GM21723 (cell line): Measurements from ENCODE around the gene ELL2.
A peak's percentile ranks its signal among the peaks of the same experiment; 100 is the strongest.

Experiments
- ATAC-seq: cut with Tn5 transposase; IDR thresholded peaks from one replicate; pipeline ENCODE4 v1.9.1; 2021; ENCODE audit warnings: mild to moderate bottlenecking, moderate library complexity; ENCODE audit not compliant: unreplicated experiment

The ELL2 gene

DNA sequence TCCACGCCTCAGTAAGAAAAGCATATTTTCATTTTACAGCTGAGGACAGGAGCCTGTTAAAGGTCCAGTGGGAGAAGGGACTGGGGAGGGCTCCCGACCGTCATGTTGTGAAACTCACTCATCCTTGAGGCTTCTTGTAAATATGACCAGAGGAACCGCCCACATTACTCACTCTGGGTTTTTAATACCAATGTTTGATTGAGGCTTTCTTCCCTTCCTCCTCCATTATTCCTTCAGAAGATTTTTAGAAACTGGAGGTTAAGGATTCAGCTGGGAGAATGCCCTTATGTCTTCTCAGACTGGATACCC lies 77.7 kb downstream of the ELL2 start:
- peak; percentile 49 for ATAC-seq

- peak; percentile 50 for ATAC-seq
Observed at GRCh38 chr5:95883185-95884016, 78.2 kb downstream of the ELL2 start.

DNA sequence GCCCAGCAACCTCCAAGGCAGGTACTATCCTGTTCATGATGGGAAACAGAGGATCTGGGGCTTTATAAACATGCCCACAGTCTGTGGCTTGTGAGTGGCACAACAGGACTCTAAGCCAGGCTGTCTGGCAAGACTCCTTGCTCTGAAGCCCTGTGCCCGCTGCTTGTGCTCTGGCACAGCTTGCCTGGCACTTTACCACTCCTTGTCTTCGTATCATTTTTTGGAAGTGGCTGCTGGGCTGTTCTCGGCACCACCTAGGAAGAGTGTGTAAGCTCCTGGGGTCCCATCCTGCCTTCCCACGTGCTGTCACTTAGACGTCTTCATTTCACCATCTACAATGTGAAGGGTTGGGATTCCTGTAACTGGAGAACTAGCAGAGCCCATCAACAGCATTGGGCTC lies 79.8 kb downstream of the ELL2 start:
- no peak for ATAC-seq

- no peak for ATAC-seq
Observed at GRCh38 chr5:95880081-95880926, 81.3 kb downstream of the ELL2 start.

GRCh38 chr5:95879661-95880060 lies 82.0 kb downstream of the ELL2 start:
- no peak for ATAC-seq

- no peak for ATAC-seq
Observed at GRCh38 chr5:95878417-95879323, 83.0 kb downstream of the ELL2 start.

DNA sequence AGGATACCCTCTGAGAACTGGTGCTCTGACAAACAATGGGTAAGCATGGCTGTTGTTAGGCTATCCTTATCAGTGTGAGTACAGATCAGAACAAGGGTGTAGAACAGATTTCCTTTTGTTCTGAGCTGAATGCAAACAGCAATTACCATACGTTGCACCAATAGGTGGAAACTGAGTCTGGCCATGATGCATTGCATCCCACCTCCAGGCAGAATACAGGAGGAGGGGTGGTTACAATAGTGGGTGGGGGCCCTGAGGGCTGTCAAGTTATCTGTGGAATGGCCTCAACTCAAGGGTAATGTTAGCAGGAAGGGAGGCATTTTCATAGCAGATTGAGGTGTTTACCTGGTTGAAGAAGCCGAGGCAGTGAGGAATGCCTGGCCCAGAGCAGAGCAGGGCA lies 84.9 kb downstream of the ELL2 start:
- ATAC-seq, result no peak

DNA sequence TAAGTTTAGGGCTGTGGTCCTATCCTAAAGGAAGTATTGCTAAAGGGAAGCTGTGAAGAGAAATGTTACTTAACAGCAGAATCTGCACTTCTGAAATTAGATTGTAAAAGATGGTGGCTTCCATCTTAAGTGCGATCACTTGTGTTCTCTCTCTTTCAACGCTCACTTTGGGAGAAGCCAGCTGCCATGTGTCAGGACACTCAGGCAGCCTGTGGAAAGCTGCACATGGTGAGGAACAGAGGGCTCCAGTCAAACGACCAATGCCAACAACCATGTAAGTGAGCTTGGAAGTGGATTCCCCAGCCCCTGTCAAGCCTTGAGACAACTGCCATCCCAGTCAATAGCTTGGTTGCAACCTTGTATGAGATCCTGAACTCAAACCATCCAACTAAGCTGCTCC lies 87.4 kb downstream of the ELL2 start:
- no peak for ATAC-seq

DNA sequence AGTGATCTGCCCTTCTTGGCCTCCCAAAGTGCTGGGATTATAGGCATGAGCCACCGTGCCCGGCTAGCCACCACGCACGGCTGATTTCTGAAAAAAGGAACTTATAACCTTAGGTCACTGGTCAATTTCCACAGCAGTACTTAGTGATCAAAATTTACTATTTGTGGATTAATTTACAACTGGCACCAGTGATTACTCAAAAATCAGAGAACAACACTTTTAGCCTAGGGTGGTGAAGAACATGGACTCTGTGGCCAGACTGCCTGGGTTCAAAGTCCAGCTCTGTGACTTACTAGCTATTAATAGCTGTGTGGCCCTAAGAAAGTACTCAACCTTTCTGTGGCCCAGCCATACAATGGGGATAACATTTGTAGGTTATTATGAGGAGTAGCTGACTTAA lies 88.3 kb downstream of the ELL2 start:
- no peak for ATAC-seq

- ATAC-seq, result no peak
Observed at GRCh38 chr5:95872346-95873268, 89.0 kb downstream of the ELL2 start.

- ATAC-seq, result no peak
Observed at GRCh38 chr5:95871146-95871806, 90.4 kb downstream of the ELL2 start.

DNA sequence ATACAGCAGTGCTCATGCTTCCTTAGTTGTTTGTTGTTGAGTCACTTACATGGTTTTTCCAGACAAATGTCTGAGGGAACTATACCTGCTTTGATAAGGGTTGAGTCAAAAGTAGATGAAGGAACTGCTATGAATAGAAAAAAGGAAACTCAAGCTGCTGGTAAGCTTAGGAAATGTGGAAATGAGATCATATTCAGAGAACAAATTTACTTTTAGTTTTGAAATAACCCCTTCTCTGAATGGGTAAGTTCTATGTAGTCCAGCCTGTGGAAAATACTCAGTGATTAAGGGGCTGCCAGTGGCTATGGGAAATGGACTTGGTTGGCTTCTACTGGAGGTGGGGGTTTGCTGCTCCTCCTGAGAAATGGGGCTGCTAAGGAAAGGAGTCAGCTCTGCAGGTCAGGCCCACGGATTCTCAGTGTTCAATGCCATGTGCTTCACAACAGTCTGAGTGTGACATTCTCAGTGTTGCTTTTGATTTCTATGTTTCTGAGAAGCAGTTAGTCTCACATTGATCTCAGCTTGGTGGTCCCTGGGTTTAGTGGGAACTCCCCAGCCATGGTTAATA lies 91.5 kb downstream of the ELL2 start:
- peak; percentile 71 for ATAC-seq

- peak; percentile 57 for ATAC-seq
Observed at GRCh38 chr5:95869173-95869855, 92.3 kb downstream of the ELL2 start.

- no peak for ATAC-seq
Observed at GRCh38 chr5:95868136-95868535, 93.5 kb downstream of the ELL2 start.

DNA sequence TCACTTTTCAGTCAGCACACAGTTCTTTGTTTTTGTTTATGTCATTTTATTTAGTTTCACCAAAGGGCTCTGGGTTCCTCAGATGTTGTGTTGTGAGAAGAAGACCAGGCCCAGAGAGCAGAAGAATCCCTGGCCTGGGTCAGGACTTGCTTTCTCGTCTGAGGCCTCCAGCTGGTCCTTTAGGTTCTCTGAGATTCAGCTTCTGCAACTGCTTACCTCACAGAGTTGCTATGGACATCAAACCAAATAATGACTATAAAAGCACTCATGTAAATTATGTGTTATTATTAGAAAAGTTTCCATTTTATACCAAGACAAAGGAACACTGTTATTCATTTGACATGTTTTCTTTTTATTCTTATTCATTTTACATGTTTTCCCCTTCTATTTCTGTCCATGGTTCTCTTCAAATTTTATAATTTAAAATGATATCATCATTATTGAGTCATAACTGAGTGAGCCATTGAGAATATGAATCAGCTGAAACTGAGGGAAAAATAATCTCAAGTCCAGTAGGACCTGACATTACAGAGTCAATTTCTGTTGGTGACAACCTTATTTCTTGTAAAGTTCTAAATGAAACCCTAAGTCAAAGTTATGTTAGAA lies 95.1 kb downstream of the ELL2 start:
- ATAC-seq, result no peak

GRCh38 chr5:95864944-95865504 lies 96.6 kb downstream of the ELL2 start:
- no peak for ATAC-seq

- no peak for ATAC-seq
Observed at GRCh38 chr5:95864456-95864855, 97.2 kb downstream of the ELL2 start.

DNA sequence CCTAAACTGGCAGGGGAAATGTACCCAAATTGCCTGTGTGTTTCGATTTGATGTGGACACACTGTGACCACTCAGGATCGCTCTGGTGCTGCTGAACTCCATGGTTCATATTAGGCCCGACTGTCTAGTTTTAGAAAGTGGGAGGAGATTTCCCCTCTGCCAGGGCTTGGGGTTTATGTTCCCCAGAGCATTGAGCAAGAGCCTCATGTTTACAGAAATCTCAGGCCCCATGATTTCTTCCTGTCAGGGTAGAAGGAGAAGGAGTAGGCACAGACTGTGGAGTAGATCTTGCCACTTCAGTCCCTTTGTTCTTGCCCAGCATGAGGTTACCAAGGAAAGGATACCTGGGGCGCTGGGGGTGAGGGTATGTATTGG lies 98.3 kb downstream of the ELL2 start:
- ATAC-seq, result no peak
